Measurements from ENCODE around the gene TMEM50A.
"Not testable (repeated sequence)": the region's sequence is repeated elsewhere in the genome, so short reads cannot be mapped to it uniquely, and the experiment has no call there.

GRCh38 chr1:25329336-25329735, 8.8 kb upstream of the TMEM50A start:
- TF ChIP-seq CTCF, POLR2A (IDR thresholded peaks at IDR 0.05): not testable (repeated sequence)

Data from right lobe of liver (tissue), 4 donors.